Fibroblast of skin of back (primary cell): Measurements from ENCODE around the gene CACNA2D2.

ENCODE experiments used
- DNase-seq: peaks from one replicate; pipeline ENCODE4 v3.0.0-alpha.2; 2013

The CACNA2D2 gene

DNA sequence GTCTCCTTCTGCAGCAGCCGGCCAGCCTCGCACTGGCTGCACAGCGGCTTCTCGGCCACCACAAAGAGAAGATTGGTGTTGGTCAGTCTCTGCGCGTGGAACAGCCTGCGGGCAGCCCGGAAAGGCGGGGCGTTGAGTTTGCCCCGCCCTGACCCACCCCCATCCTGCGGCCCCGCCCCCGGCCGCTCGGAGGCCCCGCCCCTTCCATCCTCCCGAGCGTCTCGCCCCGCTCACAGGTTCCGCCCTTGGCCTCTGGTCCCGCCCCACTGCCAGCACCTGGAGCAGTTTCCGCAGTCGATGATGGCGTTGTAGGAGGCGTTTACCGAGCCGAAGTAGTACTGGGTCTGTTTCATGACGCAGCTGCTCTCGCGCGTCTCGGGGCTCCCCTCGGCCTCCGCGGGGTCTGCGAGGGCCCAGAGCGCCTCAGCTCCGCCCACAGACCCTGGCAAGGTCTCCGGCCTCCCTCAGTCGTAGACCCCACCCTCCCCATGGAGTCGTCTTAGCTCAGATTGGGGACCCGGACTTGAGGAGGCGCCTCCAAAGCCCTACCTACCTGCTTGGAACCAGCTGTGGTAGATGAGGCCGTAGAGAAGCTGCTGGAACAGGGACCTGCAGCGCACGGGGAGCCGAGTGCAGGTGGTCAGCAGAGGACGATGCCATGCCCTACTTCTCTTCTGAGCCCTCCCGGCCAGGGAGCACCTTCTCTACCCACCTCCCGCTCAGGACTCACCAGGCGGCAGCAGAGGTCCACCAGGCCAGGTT, 138.2 kb downstream of the CACNA2D2 start:
- DNase-seq = peak; percentile 47

DNA sequence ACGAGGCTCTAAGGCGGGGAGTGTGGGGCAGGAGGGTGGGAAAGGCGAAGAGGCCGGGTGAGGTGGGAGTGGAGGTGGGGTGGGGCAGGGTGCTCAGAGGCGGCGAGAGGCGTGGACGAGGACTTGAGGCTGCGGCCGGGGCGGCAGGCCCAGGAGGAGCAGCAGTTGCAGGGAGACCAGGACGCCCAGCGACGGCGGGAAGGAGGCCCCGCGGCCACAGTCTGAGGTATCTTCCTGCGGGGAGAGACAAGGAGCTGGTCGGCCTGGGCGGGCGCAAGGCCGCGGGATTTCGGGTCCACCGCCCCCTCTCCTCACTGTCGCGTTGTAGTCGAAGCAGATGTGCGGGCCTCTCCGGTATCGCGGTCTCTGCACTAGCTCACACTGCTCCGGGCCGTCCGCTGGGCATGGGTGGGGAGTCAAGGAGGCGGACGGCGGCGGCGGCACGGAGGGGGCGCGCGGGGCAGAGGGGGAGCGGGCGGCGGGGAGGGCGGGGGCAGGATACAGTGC, 138.8 kb downstream of the CACNA2D2 start:
- DNase-seq = peak; percentile 31

DNA sequence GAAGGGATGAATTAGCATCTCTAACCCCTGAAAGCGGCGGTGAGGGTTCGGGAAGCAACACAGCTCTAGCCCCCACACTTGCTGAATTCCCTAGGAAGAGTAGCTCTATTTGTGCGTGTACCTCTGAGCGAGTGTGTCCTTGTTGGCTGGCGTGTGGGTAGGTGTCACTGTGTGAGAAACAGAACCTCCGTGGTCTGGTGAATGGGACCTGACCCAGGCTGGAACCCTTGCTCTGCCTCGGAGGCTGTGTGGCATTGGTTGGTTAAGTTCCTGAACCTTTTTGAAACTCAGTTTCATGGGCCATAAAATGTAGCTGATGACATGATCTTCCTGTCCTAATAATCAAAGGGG, 143.7 kb downstream of the CACNA2D2 start:
- no peak for DNase-seq

DNA sequence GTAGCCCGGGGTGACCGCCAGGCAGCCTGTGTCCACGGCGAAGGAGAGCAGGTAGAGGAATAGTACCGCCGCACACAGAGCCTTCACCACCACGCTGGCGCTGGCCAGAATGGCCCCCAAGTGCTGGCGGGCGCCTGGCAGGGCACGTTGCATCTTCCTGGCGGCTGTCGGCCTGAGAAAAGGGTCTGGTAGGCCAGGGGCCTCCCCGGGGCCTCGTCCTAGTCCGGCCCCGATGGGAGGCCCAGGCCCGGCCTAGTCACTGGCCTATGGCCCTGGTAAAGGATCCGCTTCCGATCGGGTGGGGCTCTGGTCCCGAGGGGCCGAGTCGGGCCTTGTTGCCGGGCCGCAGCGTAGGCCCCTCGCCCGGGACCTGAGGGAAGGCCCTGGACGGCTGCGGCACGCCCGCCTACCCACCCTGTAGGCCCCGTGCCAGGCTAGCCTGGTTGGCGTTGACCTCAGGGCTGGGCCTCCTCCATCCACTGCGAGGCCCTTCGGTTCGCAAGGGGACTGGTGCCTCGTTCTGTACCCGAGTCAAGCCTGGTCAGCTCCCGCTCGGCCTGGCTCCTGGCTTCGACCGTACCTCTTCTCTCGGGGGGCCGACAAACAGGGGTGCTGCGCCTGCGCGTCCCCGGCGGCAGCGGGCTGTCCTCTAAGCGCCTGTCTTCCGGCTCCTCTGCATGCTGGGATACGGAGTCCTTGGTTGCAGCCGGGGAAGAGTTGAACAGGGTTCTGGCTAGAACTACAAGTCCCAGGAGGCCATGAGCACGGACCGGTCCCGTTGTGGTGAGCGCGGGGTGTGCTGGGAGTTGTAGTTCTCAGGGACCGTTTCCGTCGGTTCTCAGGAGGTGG, 144.3 kb downstream of the CACNA2D2 start, which contains the start of gene TMEM115:
Gene TMEM115 (minus strand): TSS at position 611 of the 849 bp plus-strand sequence. CDS start 458 bp downstream, at position 153.
- DNase-seq = peak; percentile 99

DNA sequence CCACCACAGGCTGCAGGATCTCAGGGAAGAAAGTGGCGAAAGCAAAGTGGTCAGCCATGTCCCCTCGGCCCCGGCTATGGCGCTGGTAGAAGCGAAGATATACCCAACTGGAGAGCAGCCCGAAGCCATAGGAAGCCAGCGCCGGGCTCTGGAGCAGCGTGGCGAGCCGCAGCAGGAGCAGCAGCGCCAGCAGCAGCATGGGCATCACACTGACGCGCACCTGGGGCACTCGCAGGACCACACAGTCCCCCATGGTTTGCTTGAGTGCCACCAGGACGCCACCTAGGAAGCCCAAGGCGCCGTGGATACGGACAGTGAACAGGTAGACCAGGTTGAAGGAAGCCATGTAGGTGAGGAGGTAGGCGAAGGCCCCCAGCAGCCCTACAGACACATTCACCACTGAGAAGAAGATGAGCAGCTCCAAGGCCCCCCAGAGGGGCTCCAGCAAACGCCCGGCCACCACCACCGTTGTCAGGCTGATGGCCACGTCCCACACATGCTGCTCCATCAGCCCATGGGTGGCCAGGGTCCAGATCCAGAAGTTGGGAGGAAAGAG, 145.0 kb downstream of the CACNA2D2 start:
- DNase-seq = no peak

DNA sequence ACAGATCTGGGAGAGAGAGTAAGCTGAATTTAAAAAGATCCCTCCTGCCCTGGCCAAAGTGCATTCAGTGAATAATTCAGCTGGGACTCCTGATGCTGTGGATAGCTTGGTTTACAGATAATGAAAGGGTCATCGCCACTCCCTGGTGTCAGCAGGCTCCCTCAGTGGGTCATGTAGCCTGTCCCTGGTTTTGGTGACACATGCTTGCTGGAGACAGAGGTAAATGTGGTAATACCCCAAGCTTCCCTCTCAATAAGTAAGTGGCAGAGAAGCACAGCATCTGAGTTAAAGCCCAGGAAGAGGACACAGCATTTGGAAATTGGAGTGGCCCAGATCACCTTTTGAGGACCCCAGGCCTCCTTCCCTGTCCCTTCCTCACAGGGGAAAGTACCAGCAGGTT, 146.0 kb downstream of the CACNA2D2 start:
- DNase-seq = no peak

DNA sequence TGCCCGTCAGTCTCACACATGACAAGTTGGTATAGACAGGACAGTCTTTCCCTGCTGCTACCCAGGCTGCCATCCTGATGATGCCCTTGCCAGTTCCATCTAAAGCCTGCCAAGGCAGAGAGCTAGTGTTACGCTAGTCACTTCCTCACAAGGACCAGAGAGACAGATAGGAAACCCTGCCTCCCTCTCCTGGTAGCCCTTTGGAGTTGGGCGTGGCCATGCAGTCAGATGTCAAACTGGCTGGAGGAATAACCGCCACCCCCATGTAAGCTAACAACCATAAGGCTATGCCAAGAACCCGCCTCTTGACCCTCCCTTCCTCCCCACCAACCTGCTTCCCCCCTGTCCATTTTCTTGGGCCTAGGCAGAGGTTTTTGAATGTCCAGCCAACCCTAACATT, 146.9 kb downstream of the CACNA2D2 start:
- no peak for DNase-seq

DNA sequence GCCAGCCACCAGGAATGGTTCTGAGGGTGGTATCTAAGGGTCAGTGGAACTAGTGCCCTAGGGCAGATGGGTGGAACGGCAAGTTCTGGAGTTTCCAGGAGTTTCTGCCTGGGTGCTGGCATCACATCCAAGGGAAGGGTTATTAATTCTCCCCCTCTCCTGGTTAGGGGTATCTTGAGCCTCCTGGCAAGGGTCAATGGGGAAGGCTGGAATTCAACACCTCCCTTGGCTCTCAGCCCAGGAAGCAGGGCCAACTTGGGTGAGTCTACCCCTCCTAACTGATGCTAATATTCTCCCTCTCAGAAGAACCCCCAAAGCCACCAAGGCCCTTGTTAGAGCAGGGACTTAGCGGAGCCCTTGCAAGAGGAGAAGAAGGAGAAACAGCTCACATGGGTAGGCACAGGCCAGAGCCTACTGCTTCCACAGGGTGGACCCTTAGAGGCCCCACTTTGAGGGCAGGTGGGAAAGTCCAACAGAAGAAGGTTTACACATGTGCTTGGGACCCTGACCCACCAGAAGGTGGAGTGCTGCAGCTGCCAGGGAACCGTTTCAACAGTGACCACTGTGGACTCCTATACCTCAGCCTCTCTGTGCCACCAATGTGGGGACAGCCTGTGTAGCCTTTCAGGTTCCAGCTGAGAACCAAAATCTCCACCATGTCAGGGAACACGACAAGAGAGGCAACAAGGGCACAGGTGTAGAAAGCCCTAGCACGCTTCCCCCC, 147.4 kb downstream of the CACNA2D2 start:
- DNase-seq = no peak

DNA sequence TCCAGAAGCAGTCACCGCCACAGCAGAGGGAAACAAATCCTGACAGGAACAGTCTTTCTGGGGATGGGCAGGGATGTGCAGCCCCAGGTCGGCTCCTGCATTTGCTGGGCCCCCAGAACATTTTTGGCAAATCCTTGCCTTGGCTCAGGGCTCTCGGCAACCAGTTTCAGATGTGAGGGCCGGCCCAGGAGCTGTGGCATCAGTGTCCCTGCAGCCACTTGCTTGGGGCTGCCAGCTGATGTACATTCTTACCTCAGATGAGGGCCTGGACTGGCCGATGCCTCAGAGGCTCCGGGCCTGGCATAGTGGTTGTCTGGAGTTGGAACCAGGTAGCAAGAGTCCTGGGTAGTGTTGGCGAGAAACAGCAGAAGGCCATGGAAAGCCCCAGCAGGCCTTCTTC, 148.6 kb downstream of the CACNA2D2 start:
- no peak for DNase-seq

DNA sequence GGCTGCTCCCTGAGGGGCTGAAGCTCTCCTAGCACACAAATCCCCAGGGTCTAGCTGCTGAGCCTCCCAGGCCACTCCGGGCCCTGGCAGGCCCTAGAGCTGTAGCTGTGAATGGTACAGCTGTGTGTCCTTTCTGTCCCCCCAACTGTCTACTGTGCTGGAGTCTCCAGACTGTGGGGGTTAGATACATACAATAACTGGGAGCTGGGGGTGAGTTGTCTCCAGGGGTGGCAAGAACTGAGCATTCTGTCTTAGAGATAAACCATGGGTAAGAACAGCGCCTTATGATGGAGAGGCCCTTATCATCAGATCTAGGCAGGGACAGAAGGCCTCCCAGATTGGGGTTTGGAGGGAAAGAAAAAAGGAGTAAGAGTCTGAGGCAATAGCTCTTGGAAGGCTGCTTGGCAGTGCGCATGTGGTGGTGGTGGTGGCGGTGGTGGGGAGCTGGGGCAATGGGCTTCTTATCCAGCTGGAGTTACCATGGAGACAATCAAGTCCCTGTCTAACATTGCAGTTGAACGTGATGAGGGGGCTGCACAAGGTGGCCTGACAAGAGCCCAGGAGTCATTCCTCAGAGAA, 149.2 kb downstream of the CACNA2D2 start:
- no peak for DNase-seq

DNA sequence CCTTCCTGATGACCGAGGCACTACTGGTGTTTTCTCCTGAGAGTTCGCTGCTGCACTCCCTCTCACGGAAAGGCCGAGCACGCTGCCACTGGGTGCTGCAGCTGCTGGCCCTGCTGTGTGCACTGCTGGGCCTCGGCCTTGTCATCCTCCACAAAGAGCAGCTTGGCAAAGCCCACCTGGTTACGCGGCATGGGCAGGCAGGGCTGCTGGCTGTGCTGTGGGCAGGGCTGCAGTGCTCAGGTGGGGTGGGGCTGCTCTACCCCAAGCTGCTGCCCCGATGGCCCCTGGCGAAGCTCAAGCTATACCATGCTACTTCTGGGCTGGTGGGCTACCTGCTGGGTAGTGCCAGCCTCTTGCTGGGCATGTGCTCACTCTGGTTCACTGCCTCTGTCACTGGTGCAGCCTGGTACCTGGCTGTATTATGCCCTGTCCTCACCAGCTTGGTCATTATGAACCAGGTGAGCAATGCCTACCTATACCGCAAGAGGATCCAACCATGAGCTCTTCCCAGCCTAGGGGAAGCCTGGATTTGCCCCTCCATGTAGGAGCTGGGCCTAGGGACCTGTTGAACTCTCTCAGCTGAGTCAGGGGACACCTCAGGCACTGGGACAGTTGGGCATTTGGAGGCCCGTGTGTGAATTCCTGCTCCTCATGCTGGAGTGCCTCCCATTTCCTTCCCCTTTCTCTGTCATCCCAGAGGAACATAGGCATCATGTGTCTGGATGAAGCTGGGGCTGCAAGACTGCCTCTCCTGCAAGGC, 150.0 kb downstream of the CACNA2D2 start:
- DNase-seq = no peak

DNA sequence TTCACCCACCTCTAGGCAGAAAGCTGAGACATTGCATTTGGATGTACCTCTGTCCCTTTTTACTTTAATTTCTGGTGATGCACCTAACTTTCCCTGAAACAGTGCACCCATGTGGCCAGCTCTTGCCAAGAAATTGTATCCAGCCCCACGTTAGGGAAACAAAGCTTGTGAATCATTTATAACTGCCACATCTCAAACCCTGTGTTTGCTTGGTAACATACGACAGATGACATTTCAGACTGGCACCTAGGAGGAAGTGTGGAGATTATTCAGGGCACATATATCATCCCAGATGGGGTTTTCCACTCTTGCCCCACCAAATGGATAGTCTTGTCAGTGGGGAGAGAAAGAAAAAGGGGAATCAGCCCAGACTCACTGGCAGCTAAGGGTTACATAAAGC, 150.7 kb downstream of the CACNA2D2 start:
- peak; percentile 45 for DNase-seq

DNA sequence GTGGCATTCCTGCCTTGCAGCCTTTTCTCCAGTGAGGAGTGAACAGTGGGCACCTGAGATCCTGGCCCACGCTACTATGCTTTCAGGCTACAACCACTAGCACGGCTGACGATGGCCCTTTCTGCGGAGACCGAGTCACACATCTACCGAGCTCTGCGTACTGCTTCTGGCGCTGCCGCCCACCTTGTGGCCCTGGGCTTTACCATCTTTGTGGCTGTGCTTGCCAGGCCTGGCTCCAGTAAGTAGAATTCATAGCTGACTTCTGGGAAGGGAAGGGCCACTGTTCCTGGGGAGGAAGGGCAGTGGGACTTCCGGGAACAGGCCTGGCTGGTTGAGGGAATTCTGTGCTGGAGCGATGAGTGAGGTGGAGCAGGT, 152.1 kb downstream of the CACNA2D2 start:
- no peak for DNase-seq

DNA sequence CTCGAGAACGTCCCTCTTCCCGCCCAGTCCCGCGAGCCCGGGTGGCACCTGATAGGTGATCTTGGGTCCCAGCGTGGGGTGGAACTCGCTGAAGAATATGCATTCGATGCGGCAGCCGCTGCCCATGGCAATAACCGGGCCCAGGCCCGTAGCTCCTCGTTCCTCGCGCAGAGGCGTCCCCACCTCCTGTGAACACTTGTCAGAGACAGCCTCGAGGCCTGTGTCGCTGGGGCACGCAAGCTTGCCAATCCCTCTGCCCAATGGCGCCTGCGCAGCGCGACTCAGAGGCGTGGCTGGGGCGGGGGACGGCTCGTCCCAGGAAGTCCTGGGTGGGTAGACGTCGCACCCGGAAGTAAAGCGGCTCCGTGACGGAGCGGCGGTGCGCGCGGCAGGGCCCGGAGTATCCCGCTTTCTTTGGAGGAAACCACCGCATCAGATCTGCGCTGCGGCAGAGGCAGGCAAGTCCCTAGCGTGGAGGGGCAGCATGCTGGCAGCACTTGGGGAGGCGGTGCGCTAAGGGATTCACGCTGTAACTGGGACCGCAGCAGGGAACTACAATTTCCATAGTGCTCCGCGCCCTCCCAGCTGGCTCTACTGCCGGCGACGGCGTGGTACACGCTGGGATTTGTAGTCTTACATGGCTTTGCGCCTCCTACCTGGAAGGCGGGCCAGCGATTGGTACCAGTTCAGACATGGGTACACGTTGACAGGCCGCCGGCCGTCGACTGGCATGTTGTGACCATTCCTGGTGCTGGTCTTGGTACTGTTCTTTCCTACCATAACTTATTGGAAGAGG, 152.7 kb downstream of the CACNA2D2 start, which contains the start of the genes CYB561D2 and NPRL2:
Gene CYB561D2 (plus strand): TSS at position 336 of the 796 bp plus-strand sequence. CDS start 572 bp downstream, outside the sequence.
Gene NPRL2 (minus strand): TSS at position 249 of the 796 bp plus-strand sequence. CDS start 123 bp downstream, at position 126.
- peak; percentile 94 for DNase-seq

DNA sequence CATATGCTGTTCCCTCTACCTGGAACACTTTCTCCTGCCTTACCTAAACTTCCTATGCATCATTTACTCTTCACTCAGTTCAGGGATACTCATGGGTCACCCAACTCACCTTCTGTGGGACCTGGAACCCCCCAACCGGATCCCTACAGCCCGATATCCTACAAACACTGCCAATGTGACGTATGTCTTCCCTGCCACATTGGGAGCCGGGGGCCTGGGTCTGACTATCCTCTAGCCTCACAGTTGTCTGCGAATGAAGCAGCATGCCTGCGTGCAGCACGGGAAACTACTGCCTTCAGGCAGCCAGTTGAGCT, 153.3 kb downstream of the CACNA2D2 start:
- no peak for DNase-seq

DNA sequence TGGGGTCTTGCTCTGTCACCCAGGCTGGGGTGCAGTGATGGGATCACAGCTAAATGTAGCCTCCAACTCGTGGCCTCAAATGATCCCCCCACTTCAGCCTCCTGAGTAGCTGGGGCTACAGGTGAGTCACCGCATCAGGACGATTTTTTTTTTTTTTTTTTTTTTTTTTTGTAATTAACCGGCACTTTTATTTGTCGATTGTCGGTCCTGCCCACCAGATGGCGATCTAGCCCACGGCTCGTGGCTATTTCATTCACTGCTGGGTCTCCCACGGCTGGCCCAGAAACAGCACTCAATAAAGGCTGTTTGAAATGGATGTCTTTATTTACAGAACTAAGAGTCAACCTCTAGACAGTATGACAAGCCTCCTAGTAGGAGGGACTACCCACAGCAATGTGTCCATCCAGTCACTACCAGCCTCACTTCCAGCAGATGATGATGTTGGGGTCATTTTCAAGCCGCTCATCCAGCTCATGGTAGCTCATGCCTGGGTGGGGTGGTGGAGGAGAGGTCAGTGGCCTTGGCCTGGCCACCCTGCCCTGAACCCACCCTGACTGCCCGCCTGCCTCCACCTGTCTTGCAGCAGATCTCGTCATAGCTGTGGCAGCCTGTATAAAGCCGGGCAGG, 156.1 kb downstream of the CACNA2D2 start:
- peak; percentile 76 for DNase-seq

DNA sequence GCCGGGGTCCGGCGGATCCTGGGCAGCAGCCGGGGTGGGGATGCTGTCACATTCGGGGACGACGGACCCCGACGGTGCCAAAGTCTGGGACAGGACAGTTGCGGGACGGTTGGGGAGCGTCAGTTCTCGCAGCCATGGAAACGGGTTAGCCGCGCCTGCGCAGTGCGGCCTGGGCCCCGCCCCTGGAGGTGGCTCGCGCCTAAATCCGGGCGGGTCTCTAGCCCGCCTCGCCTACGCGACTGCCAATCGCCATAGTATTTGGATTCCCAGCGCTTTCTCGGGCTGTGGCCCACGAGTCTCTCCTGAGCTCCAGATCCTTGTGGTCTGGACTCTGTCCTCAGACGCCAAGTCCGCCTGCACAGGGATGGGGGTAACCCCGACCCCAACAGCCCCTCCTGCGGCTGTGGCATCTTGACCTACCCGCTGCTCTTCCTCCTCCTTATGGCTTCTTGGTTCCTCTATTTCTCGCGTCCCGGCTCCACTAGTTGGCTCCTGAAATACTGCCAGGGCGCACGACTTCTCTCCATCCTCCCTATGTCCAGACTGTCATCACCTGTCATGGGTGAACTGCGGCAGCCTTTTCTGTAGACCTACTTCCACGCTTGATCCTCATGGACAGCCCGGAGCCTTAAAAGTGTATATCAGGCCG, 157.7 kb downstream of the CACNA2D2 start, which contains the start of gene ZMYND10:
Gene ZMYND10 (minus strand): TSS at position 147 of the 649 bp plus-strand sequence. CDS start 153 bp downstream, outside the sequence.
- peak; percentile 43 for DNase-seq

DNA sequence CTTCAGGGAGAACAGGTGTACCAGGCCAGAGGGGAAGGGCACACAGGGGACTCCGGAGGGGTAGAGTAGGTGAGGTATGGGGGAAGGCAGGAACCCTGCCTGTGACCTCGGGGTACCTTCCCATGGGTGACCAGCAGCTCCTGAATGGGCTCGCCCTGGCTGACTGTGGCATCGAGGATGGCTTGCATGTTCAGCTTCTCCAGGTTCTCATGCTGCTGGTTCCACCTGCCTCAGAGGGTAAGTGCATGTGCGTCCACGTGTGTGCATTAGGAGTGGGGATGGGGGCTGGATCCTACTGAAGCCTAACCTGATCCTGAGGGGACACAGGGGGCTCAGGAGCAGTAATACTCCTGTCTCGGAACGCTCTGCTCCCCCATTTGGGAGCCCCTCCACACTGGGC, 158.4 kb downstream of the CACNA2D2 start:
- DNase-seq = no peak
